ENCODE results near the gene PHLDA1.

DNA sequence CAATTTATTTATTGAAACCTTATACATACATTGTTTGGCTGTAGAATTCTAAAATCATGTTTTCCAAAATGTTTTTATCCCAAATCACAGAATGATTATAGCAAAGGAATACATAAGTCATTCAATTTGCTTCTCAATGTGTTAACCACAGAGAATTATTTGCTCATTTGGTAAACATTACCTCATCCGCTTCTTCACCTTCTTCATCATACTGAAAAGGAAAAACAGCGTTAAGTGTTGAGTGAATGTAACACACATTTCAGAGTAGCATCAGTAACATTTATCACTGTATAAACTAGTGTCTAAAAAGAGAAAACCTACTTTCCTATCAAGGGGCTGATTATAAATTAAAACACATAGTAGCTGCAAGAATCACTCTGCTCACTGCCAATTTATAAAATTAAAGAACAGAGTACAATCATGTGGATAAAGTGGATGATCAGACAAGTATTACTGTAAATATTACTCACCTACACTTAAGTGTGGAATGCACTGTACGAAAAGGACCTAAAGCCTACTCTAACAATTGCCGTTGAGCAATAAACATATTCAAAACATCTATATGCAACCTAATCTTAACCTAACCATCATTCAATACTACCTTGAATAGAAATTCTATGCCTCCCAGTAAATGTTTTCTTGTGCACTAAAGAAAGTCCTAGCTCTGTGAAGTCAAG, 18.1 kb upstream of the PHLDA1 start:
- TF ChIP-seq CTCF (conservative IDR thresholded peaks at IDR 0.05; ENCODE audit: low read depth, low read length): no peak
- TF ChIP-seq EZH2 (IDR thresholded peaks at IDR 0.05; ENCODE audit: low read length, unreplicated experiment): no peak

All from PC-3 (cell line).